Osteocyte (in vitro differentiated cells): ENCODE measurements around the gene PDE4B. TPM values are rescaled to one million over a fixed set of nuclear protein-coding genes. Genes with fewer than 3 reads are reported as not detected.
A peak's percentile ranks its signal among the peaks of the same experiment; 100 is the strongest.

Experiments
- DNase-seq: peaks from one replicate; pipeline ENCODE4 v3.0.0; 2021; ENCODE audit warnings: mixed read lengths; ENCODE audit not compliant: unreplicated experiment; ENCODE audit errors: extremely low spot score
- H3K27ac Mint-ChIP-seq: one replicate; pipeline ENCODE4 v1.8.0; 2021; ENCODE audit warnings: mild to moderate bottlenecking, mixed read lengths; ENCODE audit not compliant: unreplicated experiment
- H3K27me3 Mint-ChIP-seq: one replicate; pipeline ENCODE4 v1.8.0; 2021; ENCODE audit warnings: mixed read lengths; ENCODE audit not compliant: unreplicated experiment
- H3K36me3 Mint-ChIP-seq: one replicate; pipeline ENCODE4 v1.8.0; 2021; ENCODE audit warnings: mixed read lengths; ENCODE audit not compliant: unreplicated experiment
- H3K4me1 Mint-ChIP-seq: one replicate; pipeline ENCODE4 v1.8.0; 2021; ENCODE audit warnings: mixed read lengths; ENCODE audit not compliant: unreplicated experiment
- H3K4me3 Mint-ChIP-seq: one replicate; pipeline ENCODE4 v1.8.0; 2021; ENCODE audit warnings: mild to moderate bottlenecking, moderate library complexity, mixed read lengths; ENCODE audit not compliant: unreplicated experiment
- H3K9me3 Mint-ChIP-seq: one replicate; pipeline ENCODE4 v1.8.0; 2021; ENCODE audit warnings: mixed read lengths; ENCODE audit not compliant: unreplicated experiment
- CTCF ChIP-seq: fragments of 200-600 bp; sonication (generic); IDR thresholded peaks from 2 replicates; pipeline ENCODE4 v1.5.0; 2021; ENCODE audit warnings: antibody characterized with exemption, mild to moderate bottlenecking, moderate library complexity
- total RNA-seq: library from RNA; stranded (reverse); gene quantifications from 2 replicates; pipeline ENCODE4 v1.2.1, GENCODE V29; 2021

The PDE4B gene
- total RNA-seq, 1 donor from 2014 or later, result 53.1 TPM

GRCh38 chr1:66348776-66349175, 556.1 kb downstream of the PDE4B start:
- no peak overlapping the region for H3K4me3 Mint-ChIP-seq
- DNase-seq, result no peak
- no peak overlapping the region for H3K27ac Mint-ChIP-seq
- peaks cover 22% of the 10 kb centered on the region for H3K36me3 Mint-ChIP-seq
- H3K9me3 Mint-ChIP-seq, result no peaks in the 10 kb centered on the region
- TF ChIP-seq CTCF, result no peak
- peaks cover 72% of the 10 kb centered on the region for H3K4me1 Mint-ChIP-seq
- H3K27me3 Mint-ChIP-seq, result no peaks in the 10 kb centered on the region

GRCh38 chr1:66349242-66349641, 556.5 kb downstream of the PDE4B start:
- Mint-ChIP-seq H3K4me1 (peaks cover 73% of the 10 kb centered on the region), H3K4me3 (no peak overlapping the region), H3K27ac (peak overlapping the region; percentile 69), H3K36me3 (peaks cover 22% of the 10 kb centered on the region), H3K9me3 (no peaks in the 10 kb centered on the region), H3K27me3 (no peaks in the 10 kb centered on the region)
- TF ChIP-seq CTCF, result no peak
- no peak for DNase-seq

GRCh38 chr1:66350001-66350547, 557.4 kb downstream of the PDE4B start:
- Mint-ChIP-seq H3K36me3 (peaks cover 17% of the 10 kb centered on the region), H3K4me3 (peak overlapping the region; percentile 44), H3K4me1 (peaks cover 74% of the 10 kb centered on the region), H3K27me3 (no peaks in the 10 kb centered on the region), H3K27ac (peak overlapping the region; percentile 69), H3K9me3 (no peaks in the 10 kb centered on the region)
- TF ChIP-seq CTCF, result no peak
- DNase-seq, result no peak

- Mint-ChIP-seq H3K9me3 (no peaks in the 10 kb centered on the region), H3K27me3 (no peaks in the 10 kb centered on the region), H3K4me3 (peak overlapping the region; percentile 15), H3K36me3 (peaks cover 22% of the 10 kb centered on the region), H3K27ac (peak overlapping the region; percentile 69), H3K4me1 (peaks cover 78% of the 10 kb centered on the region)
- TF ChIP-seq CTCF, result no peak
- DNase-seq, result no peak
Observed at GRCh38 chr1:66351478-66351877, 558.8 kb downstream of the PDE4B start.

GRCh38 chr1:66351913-66352312, 559.2 kb downstream of the PDE4B start:
- peak overlapping the region; percentile 69 for H3K27ac Mint-ChIP-seq
- no peak for DNase-seq
- peaks cover 79% of the 10 kb centered on the region for H3K4me1 Mint-ChIP-seq
- H3K9me3 Mint-ChIP-seq, result no peaks in the 10 kb centered on the region
- TF ChIP-seq CTCF, result no peak
- no peak overlapping the region for H3K4me3 Mint-ChIP-seq
- peaks cover 23% of the 10 kb centered on the region for H3K36me3 Mint-ChIP-seq
- H3K27me3 Mint-ChIP-seq, result no peaks in the 10 kb centered on the region
